ENCODE results near the gene ZNF350. TPM values are rescaled to one million over a fixed set of nuclear protein-coding genes. Genes with fewer than 3 reads are reported as not detected.

ZNF350 gene
- total RNA-seq, 1 experiment from 2014 or later: 7.0 TPM

DNA sequence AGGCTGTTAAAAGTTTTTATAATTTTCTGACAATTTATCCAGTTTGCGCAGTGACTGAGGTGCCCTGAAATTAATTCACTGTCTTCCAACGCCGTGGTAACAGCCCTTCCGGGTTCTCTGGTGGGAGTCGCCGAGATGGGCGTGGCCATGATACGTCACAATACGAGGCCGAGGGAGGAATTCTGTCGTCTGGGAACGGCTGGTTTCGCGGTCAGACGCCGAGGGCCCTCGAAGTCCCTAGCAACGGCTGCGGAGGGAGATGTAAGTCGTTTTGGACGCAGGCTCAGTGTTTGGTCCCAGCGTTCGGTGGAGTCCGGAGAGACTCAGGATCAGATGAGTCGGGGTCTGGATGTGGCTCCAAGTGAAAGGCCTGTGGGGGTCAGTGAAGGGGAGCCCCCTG, 37.7 kb downstream of the ZNF350 start:
- intact Hi-C loops (cut with micrococcal nuclease): no loop called here
- H3K27me3 Mint-ChIP-seq (ENCODE audit: insufficient read depth, unreplicated experiment): no peaks in the 10 kb centered on the region
- ChIA-PET POLR2A (no interaction called here), CTCF (interaction anchor here (0.6 kb wide), 1 partner anchor 250 kb away, joined by 5 read pairs; no protein-coding TSS in a partner anchor)
- H3K27ac Mint-ChIP-seq (ENCODE audit: low read depth, unreplicated experiment): no peak overlapping the region
- TF ChIP-seq CTCF (IDR thresholded peaks at IDR 0.05; ENCODE audit: unreplicated experiment): no peak
- H3K4me3 Mint-ChIP-seq (ENCODE audit: unreplicated experiment): no peak overlapping the region
- peaks cover 47% of the 10 kb centered on the region for H3K9me3 Mint-ChIP-seq (ENCODE audit: unreplicated experiment)
- H3K4me1 Mint-ChIP-seq (ENCODE audit: insufficient read depth, unreplicated experiment): no peaks in the 10 kb centered on the region
- no peak for DNase-seq (ENCODE audit: unreplicated experiment)
- peaks cover 14% of the 10 kb centered on the region for H3K36me3 Mint-ChIP-seq (ENCODE audit: insufficient read depth, unreplicated experiment)
- BruUV-seq (replicated peaks): no TSS peak

DNA sequence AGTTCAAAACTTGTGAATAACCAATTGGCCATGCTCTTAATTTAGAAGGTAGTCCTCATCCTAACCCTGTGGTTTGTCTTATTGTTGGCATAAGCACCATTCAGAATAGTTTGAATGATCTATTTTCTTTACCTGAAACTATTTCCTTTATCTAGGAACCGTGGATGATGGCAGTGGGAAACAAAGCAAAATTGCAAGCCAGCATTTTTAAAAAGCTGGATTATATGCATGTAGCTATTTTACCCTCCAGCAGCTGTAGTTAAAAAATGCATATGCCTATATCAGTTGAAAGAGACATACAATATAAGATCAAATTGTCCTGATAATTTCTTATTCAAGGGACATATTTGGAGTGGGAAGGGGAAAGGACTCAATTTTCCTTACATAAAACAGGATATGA, 40.0 kb downstream of the ZNF350 start:
- DNase-seq (ENCODE audit: unreplicated experiment): no peak
- Mint-ChIP-seq H3K36me3 (ENCODE audit: insufficient read depth, unreplicated experiment) (peaks cover 37% of the 10 kb centered on the region), H3K9me3 (ENCODE audit: unreplicated experiment) (peaks cover 55% of the 10 kb centered on the region), H3K4me1 (ENCODE audit: insufficient read depth, unreplicated experiment) (no peaks in the 10 kb centered on the region), H3K27ac (ENCODE audit: low read depth, unreplicated experiment) (no peak overlapping the region), H3K27me3 (ENCODE audit: insufficient read depth, unreplicated experiment) (no peaks in the 10 kb centered on the region), H3K4me3 (ENCODE audit: unreplicated experiment) (no peak overlapping the region)
- POLR2A ChIA-PET: interaction anchor here (1.3 kb wide), 1 partner anchor 10 kb away, joined by 3 read pairs; no protein-coding TSS in a partner anchor
- intact Hi-C loops (cut with micrococcal nuclease): no loop called here
- CTCF ChIA-PET: no interaction called here
- BruUV-seq (replicated peaks): no TSS peak
- no peak for TF ChIP-seq CTCF (IDR thresholded peaks at IDR 0.05; ENCODE audit: unreplicated experiment)

GRCh38 chr19:51944798-51945552, 41.7 kb downstream of the ZNF350 start:
- Mint-ChIP-seq H3K9me3 (ENCODE audit: unreplicated experiment) (peaks cover 56% of the 10 kb centered on the region), H3K27ac (ENCODE audit: low read depth, unreplicated experiment) (no peak overlapping the region), H3K36me3 (ENCODE audit: insufficient read depth, unreplicated experiment) (peaks cover 54% of the 10 kb centered on the region), H3K4me1 (ENCODE audit: insufficient read depth, unreplicated experiment) (no peaks in the 10 kb centered on the region), H3K27me3 (ENCODE audit: insufficient read depth, unreplicated experiment) (no peaks in the 10 kb centered on the region), H3K4me3 (ENCODE audit: unreplicated experiment) (no peak overlapping the region)
- POLR2A ChIA-PET: no interaction called here
- DNase-seq (ENCODE audit: unreplicated experiment): no peak
- no TSS peak for BruUV-seq (replicated peaks)
- TF ChIP-seq CTCF (IDR thresholded peaks at IDR 0.05; ENCODE audit: unreplicated experiment): no peak
- CTCF ChIA-PET: no interaction called here
- intact Hi-C loops (cut with micrococcal nuclease): no loop called here

GRCh38 chr19:51938936-51939335, 47.7 kb downstream of the ZNF350 start:
- H3K36me3 Mint-ChIP-seq (ENCODE audit: insufficient read depth, unreplicated experiment): peaks cover 91% of the 10 kb centered on the region

More at GRCh38 chr19:51938936-51939335, 47.7 kb downstream of the ZNF350 start:
- ChIA-PET POLR2A (no interaction called here), CTCF (no interaction called here)
- BruUV-seq (replicated peaks): no TSS peak
- intact Hi-C loops (cut with micrococcal nuclease): no loop called here
- DNase-seq (ENCODE audit: unreplicated experiment): no peak
- H3K9me3 Mint-ChIP-seq (ENCODE audit: unreplicated experiment): peaks cover 38% of the 10 kb centered on the region
- H3K4me1 Mint-ChIP-seq (ENCODE audit: insufficient read depth, unreplicated experiment): no peaks in the 10 kb centered on the region
- no peak overlapping the region for H3K4me3 Mint-ChIP-seq (ENCODE audit: unreplicated experiment)
- TF ChIP-seq CTCF (IDR thresholded peaks at IDR 0.05; ENCODE audit: unreplicated experiment): no peak
- no peak overlapping the region for H3K27ac Mint-ChIP-seq (ENCODE audit: low read depth, unreplicated experiment)
- no peaks in the 10 kb centered on the region for H3K27me3 Mint-ChIP-seq (ENCODE audit: insufficient read depth, unreplicated experiment)

Measured in MCF 10A (cell line).